HG03066 (cell line): ENCODE results near the gene PAPLN.

Source experiments
- ATAC-seq: cut with Tn5 transposase; IDR thresholded peaks from one replicate; pipeline ENCODE4 v1.9.1; 2021; ENCODE audit warnings: low read depth; ENCODE audit not compliant: unreplicated experiment

Gene PAPLN

DNA sequence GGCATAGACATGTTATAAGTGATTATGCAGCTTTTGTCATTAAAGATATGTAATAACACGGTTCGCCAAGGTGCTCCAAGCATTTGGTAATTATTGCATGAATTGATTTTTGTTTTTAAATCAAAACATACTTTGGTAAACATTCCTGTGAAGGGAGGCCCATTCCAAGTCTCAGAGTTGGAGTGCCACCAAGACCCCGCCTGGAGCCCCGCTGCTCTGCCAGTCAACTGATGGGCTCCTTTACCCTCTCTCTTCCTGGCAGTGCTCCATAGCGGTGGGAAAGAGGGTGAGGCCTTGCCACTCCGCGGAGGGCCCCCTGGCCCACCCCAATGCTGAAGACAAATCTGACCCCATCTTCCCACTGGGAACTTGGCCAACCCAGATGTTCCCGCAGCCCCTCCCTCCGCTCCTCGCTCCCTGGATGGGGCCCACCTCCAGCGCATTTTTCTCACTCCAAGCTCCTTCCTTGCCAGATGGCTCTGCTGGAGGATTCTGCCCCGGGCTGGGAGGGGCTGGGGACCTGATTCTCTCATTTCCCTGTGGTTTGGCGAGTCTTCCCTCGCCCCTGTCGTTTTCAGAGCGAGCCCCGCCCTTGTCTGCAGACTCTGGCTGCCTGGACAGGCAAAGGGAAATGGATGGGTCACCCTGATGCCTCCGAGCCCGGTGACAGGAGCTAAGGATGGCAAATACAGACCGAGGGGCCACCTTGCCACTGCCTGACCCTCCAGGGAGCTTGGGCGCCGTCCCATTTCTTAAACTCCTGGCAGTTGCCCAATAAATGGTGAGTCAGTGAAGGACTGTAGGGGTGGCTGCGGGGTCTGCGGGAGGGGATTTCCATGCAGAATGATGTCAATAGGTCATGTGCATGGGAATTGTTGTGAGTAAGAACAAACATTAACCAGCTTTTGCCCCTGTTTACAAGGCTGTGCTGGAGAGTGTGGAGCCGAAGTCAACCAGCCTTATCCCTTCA is 9.2 kb upstream of the PAPLN start:
- no peak for ATAC-seq

DNA sequence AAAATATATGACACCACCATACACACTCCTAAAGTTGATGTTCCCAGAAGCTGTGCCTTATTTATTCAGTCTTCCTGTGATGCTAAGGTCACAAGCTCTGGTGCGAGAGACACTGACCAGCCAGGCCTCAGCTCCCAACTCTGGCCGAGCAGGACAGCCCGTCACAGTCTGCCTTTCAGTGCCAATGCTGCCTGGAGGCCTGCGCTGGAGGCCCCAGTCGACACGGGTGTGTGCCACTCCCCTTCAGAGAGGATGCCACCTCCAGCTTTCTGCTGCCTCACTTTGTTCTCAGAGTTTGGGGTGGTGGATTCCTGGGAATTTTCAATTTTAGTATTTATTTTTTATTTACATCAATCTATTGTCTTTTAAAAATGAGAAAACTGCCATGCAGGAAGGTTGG is 7.3 kb upstream of the PAPLN start:
- ATAC-seq, result no peak

DNA sequence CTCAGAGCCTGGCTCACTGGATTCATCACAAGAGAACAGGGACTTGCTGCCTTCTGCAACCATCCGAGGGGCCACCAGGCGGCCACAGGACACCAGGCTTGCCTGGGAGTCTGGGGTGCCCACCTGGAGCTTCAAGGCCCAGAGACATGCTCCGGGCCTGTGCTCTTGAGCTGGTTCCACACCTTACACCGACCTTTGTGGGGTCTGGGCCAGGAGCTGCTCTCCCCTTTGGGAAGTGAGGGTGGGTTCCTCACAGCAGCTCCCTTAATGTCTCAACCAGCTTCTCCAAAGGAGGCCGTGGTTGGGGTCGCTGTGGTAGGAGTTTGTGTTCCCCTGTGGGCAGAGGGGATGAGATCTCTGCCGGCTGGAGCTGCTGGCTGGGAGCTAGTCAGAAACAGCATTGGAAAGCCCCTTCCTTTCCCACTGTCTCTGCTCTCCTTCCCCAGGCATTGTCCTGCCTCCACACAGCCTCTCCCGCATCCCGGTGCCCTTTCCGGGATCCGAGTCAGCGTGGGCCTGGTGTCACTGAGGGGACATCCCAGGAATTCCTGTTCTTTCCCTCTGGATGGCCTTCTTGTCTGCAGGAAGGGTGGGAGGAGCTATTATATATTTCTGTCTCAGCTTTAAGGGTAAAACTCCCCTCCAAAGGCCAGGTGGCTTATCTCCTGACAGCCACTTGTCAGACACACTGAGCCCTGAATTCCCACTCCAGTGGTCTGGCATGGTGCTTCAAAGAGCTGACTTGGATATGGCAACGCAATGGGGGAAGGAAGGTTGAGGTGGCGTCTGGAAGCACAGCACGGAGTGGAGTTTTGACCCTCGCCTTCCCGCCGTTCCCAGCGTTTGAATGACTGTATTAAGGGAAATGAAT is 5.1 kb upstream of the PAPLN start:
- no peak for ATAC-seq

DNA sequence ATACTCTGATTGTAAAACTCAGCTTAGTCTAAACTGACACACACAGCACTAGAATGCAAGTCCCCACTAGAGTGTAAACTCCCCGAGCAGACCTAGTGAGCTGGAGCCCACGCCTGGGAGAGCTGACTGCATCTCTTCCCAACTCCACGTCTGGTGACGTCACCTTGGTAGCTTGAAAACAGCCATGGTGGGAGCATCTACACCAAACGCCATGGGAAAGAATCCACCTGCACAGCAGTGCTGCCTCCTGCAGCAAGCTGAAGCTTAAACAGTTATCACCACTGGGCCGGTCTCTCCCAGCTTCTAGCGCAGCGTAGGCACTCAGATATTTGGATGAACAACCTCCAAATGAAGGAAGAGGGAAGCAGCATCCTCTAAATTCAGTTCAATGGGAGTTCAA is 4.3 kb upstream of the PAPLN start:
- ATAC-seq, result no peak

DNA sequence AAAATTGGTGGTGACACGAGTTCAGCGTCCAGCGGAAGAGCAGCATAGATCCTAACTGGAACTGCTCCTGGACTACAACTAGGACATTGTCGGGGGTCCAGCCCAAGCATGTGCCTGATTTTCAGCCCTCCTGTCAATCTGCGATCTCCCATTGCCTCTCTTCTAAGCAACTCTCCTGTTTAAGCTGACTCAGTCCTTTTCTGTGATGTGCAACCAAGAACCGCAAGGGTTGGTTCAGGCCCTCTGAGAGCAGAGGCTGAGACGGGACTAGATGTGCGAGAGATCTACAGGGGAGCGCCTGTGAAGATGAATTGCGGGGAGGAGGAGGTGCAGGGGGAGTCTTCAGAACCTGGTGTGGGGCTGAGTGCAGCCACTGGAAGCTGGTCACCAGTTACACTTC is 3.7 kb upstream of the PAPLN start:
- no peak for ATAC-seq

DNA sequence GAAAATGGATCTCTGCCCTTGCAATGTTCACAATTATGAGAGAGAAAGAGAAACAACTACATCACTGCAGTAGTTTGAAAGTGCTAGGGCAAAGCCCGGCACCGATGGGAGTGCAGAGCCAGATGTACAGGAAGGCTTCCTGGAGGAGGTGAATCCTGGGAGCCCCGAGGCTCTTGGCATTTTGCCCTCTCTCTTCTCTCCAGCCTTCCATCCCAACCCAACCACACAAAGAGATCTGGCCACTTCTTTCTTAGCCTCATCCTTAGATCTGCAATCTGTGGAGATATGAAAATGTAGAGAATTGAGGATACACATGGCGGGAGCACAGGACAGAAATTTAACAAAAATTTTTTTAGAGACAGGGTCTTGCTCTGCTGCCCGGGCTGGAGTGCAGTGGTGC is 3.3 kb upstream of the PAPLN start:
- ATAC-seq, result no peak

DNA sequence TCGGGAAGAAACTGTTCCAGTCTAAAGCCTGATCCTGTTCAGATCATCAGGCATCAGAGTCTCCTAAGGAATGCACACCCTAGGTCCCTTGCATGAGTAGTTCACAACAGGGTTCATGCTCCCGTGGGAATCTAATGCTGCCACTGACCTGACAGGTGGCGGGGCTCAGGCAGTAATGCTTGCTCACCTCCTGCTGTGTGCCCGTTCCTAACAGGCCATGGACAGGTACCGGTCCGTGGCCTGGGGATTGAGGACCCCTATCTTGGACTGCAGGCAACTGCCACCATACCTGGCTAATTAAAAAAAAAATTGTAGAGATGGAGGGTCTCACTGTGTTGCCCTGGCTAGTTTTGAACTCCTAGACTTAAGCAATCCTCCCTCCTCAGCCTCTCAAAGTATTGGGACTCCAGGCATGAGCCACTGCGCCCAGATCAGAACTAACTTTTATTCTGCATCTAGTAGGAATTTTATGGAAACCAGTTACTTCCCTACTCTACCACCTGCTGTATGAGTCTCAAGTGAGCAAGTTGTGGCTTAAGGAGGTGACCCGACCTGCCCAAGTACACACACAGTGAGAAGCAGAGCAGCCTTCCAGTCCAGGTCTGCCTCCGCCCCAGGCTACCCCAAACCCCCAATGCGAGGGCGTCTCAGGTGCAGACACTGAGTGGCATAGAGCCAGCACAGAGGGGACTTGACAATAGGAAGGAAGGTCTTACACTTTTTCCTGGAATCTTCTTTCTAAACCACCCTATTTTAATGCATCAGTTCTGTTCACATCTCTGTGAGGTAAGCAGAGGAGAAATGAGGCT is 2.5 kb upstream of the PAPLN start:
- ATAC-seq, result no peak

DNA sequence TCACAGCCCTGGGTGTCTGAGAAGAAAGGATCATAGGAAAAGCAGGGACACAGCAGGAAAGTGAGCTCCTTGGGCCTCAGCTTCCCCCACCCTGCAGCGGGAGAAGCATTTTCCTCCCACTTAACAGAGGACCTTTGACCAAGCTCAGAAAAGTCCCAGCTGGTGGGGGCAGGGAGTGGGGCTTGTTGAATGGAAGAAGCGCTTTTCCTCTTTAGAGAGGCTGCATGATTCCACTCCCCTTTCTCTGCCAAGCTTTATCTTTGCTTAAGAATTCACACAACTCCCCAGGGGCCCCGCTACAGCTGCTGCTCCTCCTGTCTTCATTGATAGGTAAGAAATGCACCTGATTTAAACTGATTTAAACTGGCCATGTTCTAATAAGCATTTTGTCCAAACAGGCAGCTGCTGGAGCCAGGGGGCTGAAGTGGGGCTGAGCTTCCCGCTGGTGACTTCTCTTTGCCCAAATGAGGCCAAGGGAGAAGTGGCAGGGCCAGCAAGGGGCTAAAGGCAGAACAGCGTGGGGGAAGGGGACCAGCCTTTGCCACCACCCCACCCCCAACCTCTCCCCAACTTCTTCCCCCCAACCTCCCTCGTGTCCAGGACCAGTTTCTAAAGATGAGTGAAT is 1.7 kb upstream of the PAPLN start:
- no peak for ATAC-seq

DNA sequence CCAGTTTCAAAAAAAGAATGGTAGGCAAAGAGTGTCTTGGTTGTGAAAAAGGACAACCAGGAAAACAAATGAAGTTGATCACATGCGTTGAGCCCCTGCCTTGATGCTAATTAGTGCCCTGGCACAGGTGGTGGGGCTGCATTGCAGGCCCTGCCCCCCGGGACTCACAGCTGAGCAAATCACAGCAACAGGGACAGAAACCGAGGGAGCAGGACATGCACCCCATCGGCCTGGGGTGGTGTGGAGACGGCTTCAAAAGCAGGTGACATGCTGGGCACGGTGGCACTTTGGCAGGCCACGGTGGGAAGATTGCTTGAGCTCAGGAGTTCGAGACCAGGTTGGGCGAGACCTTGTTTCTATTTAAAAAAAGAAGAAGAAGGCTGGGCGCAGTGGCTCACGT is 1.1 kb upstream of the PAPLN start:
- no peak for ATAC-seq

DNA sequence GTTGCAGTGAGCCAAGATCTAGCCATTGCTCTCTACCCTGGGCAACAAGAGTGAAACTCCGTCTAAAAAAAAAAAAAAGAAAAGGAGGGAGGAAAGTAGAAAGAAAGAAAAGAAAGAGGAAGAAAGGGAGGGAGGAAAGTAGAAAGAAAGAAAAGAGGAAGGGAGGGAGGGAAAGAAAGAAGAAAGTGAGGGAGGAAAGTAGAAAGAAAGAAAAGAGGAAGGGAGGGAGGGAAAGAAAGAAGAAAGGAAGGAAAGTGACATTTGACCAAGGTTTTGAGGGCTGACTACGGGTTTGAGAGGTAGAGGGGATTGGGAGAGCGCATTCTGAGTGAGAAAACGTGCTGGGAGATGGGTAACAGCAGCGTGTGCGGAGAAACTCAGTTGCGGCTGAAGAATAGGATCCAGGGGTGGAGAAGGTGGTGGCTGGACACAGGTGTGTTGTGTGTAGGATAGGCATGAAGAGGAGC is 521 bp upstream of the PAPLN start:
- ATAC-seq, result no peak

DNA sequence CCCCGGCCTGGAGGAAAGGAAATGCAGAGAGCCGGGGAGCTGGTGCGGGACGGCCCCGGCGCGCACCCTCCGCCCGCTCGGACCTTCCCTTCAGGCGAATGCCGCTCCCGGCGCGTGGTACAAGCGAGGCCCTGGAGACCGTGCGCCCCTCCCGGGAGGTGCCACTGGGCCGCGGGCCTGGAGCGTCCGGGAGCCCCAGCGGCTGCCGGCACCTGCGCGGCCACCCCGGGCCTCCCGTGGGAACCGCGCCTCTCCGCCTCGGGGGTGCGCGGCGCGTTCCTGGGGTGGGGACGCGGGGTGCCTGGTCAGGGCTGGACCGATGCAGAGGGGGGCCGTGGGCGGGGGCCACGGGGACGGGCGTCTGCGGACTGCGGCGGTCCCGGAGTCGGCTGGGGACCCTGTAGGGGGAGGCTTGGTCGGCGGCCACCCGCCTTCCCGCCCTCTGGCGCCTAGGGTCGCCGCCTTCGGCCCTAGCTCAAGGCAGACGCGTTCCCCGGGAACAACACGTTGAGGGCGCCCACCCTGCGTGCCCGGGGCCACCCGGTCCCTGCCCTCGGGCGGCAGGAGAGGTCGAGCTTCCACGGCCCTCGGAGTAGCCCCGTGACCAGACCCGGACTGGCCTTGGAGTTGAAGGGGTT is 599 bp downstream of the PAPLN start:
- no peak for ATAC-seq

DNA sequence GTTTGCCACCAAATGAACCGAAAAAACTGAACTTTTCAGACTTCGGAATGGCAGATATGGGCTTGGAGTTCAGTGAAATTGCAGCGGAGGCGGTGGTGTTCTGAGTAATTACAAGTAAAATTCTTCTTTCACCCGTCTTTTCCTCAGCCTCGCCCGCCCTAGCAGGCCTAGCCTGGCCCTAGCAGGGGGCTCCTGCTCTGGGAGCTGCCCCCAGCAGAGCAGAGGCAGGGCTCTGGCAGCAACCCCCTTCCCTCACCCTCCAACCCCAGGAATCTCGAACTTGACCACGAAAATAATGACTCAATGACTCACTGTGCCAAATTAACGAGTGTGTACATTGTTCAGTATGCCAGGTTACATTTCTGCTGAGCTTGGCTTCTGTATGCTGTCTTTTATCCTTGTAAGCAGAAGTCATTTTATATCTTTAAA is 1.1 kb downstream of the PAPLN start:
- ATAC-seq, result no peak

DNA sequence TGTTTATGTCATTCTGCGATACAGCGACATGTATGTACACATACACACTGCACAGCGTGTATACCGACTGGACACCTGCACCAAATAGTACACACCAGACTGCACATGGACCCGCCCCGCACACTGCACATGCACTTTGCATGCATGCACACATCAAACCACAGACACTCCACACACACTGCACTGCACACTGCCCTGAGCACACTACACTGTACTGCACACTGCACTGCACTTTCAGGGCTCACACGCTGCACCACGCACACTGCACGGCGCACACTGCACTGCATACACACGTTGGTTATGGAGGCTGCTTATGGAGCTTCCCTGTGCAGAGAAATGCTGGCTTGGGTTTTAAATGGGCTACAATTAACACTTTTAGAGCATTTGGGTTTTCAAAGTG is 1.6 kb downstream of the PAPLN start:
- ATAC-seq, result no peak

DNA sequence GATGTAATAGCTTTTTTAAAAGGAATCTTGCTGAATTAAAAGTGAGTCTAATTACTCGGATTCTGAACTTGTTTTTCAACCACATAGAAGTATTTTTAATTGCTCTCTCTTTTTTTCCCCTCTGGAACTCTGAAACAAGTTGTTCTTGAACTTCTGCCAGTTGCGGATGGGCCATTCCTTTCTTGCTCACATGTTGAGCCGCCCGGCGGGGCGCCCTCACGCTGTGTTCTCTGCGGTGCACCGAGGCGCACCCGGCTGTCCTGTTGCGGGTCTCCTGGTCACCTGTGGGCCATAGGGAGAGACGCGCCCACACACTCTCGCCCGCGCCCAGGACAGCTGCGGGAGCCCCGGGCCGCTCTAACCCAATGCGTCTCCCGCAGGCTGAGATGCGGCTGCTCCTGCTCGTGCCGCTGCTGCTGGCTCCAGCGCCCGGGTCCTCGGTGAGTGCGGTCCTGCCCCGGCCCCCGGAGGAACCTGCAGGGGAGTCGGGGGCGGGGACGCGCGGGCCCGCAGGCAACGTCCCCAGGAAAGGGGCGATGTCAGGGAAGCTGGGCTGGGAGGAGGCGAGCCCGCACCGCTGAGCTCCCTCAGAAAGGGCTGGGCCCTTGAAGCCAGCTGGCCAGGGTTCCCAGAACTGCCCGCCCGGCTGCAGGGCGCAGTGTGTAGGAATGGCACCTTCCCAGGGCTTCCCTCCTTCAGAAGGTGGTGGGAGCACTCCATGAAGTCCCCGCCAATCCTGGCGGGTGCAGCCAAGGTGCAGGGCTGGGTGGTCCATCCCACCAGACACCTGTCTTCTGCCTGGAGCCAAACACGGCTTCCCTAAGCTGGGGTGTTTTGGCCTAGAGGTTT is 2.3 kb downstream of the PAPLN start:
- ATAC-seq, result no peak

DNA sequence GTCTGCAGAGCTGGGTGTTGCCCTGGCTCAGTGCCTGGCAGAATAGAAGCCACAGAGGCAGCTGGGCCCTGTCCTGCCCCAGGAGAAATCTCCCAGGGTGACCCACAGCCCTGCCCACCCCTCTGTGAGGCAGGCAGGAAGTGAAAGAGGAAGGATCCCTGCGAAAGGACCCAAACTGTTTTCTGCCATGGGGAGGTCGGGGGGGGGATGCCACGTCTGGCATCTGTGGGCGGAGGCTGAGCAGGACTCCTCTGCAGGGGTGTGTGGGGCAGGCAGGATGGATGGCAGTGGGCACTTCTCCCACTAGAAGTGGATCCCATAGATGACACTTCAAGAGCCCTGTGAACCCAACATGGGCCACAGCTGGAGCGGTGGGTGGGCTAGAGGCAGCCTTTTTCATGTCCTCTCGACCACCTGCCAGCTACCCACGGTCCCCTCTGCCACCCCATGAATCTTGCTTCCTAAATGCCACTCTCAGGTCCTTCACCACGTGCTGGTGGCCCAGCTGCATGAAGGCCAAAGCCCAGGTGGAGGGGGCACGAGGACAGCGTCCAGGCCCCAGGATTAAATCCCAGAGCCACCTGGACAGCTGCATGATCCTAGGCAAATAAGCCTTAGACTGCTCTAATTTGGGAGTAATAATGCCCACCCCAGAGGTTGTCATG is 3.6 kb downstream of the PAPLN start:
- no peak for ATAC-seq

DNA sequence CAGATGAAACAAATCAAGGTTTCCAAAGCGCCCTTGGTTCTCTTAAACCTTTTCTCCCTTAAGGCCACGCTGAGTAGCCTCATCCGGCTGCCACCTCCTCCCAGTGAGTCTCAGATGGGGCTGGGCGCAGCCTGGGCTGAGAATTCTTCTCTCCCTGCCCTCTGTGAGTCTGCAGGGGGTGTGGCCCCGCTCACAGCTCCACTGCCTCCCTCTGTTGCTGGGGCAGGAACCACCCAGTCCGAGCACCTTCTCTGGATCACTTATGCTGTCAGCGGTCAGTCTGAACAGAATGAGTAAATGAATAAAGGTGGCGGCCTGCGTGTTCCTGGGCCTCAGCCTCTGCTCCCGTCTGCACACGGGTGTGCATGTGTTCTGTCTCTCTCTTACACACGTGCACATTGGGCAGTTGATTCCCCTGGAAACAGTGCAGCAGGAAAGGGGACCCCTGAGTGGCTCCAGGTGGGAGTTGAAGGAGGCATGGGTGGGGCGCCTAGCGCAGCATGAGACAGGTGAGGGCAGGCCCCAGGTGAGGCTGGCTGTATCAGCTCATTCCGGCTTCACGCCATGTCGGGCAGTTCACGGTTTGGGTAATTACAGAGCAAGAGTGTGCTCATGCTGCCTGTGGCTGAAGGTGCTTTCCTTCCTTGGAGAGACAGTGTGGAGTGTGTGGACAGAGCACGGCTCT is 4.3 kb downstream of the PAPLN start:
- no peak for ATAC-seq

DNA sequence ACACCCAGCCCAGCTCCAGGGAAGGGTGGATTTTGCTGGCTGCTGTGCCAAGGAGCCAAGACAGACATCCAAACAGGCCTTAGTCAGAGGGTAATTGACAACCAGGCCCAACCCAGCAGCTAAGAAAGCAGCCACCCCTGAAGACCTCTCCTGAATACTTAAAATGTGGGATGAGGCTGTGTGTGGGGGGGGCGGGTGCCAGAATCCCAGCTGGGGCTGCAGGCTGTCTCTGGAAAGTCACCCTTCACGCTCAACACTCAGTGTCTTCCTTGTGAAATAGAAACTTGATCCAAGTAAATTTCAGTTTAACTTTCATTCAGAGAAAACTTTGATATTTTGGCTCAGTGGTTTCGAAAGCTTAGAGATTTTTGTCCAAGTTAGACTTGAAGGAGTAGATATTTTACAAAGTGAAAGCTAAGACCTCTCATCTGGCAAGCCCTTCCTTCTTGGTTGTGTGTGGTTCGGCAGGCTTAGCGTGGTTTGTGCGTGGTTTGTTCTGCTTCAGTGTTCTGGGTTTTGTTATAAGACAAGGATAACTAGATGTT is 5.1 kb downstream of the PAPLN start:
- ATAC-seq, result no peak
